Activated B cell treated with CpG ODN at 0.5 μM for 24 hours (primary cell): ENCODE measurements around the gene CXCR6. TPM values are rescaled to one million over a fixed set of nuclear protein-coding genes. Genes with fewer than 3 reads are reported as not detected.

Source experiments
- ATAC-seq: fragments of 200-7000 bp; cut with Tn5 transposase; one replicate; pipeline ENCODE4 v1.10.0; 2021; ENCODE audit warnings: low read depth, mild to moderate bottlenecking, moderate library complexity
- CTCF ChIA-PET: fragments of 350-600 bp; sonication (Branson Sonifier 250); formaldehyde crosslinking; loops from one replicate; lab custom pipeline; 2021; ENCODE audit warnings: antibody characterized with exemption; lab: Charles Lee
- POLR2A ChIA-PET: fragments of 350-600 bp; sonication (Branson Sonifier 250); formaldehyde crosslinking; loops from one replicate; lab custom pipeline; 2021; ENCODE audit warnings: antibody characterized with exemption; lab: Charles Lee
- DNase-seq: peaks from one replicate; pipeline ENCODE4 v3.0.0; 2022
- H3K27ac Mint-ChIP-seq: one replicate; pipeline ENCODE4 v1.8.0; 2020; ENCODE audit warnings: mixed read lengths
- H3K27me3 Mint-ChIP-seq: one replicate; pipeline ENCODE4 v1.8.0; 2021; ENCODE audit warnings: mixed read lengths
- H3K36me3 Mint-ChIP-seq: one replicate; pipeline ENCODE4 v1.8.0; 2021; ENCODE audit warnings: low read depth, mixed read lengths
- H3K4me1 Mint-ChIP-seq: one replicate; pipeline ENCODE4 v1.8.0; 2021; ENCODE audit warnings: mixed read lengths
- H3K4me3 Mint-ChIP-seq: one replicate; pipeline ENCODE4 v1.8.0; 2020; ENCODE audit warnings: mild to moderate bottlenecking, mixed read lengths
- H3K9me3 Mint-ChIP-seq: one replicate; pipeline ENCODE4 v1.8.0; 2020; ENCODE audit warnings: mixed read lengths
- CTCF ChIP-seq: fragments of 200-600 bp; IDR thresholded peaks from one replicate; pipeline ENCODE4 v1.8.0; 2022; ENCODE audit warnings: antibody characterized with exemption, mild to moderate bottlenecking
- intact Hi-C: fragments of 100-400 bp; cut with micrococcal nuclease; formaldehyde crosslinking; loops from one replicate; pipeline ENCODE4 v1.15.1; 2024
- total RNA-seq: library from RNA; stranded (reverse); gene quantifications from 2 replicates; pipeline ENCODE4 v1.2.3, GENCODE V29; 2022

CXCR6 gene
- total RNA-seq, 1 donor from 2014 or later, result not detected

GRCh38 chr3:45976191-45977091 lies 33.2 kb downstream of the CXCR6 start:
- ChIA-PET POLR2A (interaction anchor here (0.6 kb wide), 1 partner anchor 26 kb away, joined by 3 read pairs; no protein-coding TSS in a partner anchor), CTCF (no interaction called here)
- H3K9me3 Mint-ChIP-seq, result no peaks in the 10 kb centered on the region
- no peak overlapping the region for H3K27ac Mint-ChIP-seq
- peaks cover 43% of the 10 kb centered on the region for H3K4me1 Mint-ChIP-seq
- ATAC-seq (no peak), DNase-seq (no peak)
- H3K27me3 Mint-ChIP-seq, result no peaks in the 10 kb centered on the region
- peaks cover 80% of the 10 kb centered on the region for H3K36me3 Mint-ChIP-seq
- H3K4me3 Mint-ChIP-seq, result no peak overlapping the region
- intact Hi-C loops, result no loop called here
- TF ChIP-seq CTCF, result no peak

- H3K9me3 Mint-ChIP-seq, result no peaks in the 10 kb centered on the region
- CTCF ChIA-PET, result no interaction called here
- no peaks in the 10 kb centered on the region for H3K27me3 Mint-ChIP-seq
- TF ChIP-seq CTCF, result no peak
- peak overlapping the region; percentile 26 for H3K27ac Mint-ChIP-seq
- ATAC-seq, result no peak
- H3K36me3 Mint-ChIP-seq, result peaks cover 85% of the 10 kb centered on the region
- intact Hi-C loops, result no loop called here
- peaks cover 30% of the 10 kb centered on the region for H3K4me1 Mint-ChIP-seq
- no peak overlapping the region for H3K4me3 Mint-ChIP-seq
- POLR2A ChIA-PET, result no interaction called here
- DNase-seq, result no peak
Measured at GRCh38 chr3:45978006-45978761, 34.9 kb downstream of the CXCR6 start.

GRCh38 chr3:45979378-45979777 lies 36.1 kb downstream of the CXCR6 start:
- Mint-ChIP-seq H3K36me3 (peaks cover 88% of the 10 kb centered on the region), H3K27me3 (no peaks in the 10 kb centered on the region), H3K9me3 (no peaks in the 10 kb centered on the region), H3K4me3 (no peak overlapping the region), H3K27ac (no peak overlapping the region), H3K4me1 (peaks cover 27% of the 10 kb centered on the region)
- POLR2A ChIA-PET, result interaction anchor here (1.0 kb wide), 1 partner anchor 17 kb away, joined by 4 read pairs; no protein-coding TSS in a partner anchor
- CTCF ChIA-PET, result interaction anchor here (0.7 to 1.9 kb wide), 5 partner anchors 11 to 399 kb away, joined by 3 to 8 read pairs (median 3); no protein-coding TSS in a partner anchor
- TF ChIP-seq CTCF, result no peak
- intact Hi-C loops, result no loop called here
- ATAC-seq, result peak; percentile 34
- DNase-seq, result no peak

- H3K27me3 Mint-ChIP-seq, result no peaks in the 10 kb centered on the region
- intact Hi-C loops, result no loop called here
- H3K4me1 Mint-ChIP-seq, result peaks cover 27% of the 10 kb centered on the region
- no peak overlapping the region for H3K4me3 Mint-ChIP-seq
- ATAC-seq (peak; percentile 42), DNase-seq (no peak)
- H3K27ac Mint-ChIP-seq, result peak overlapping the region; percentile 46
- ChIA-PET POLR2A (interaction anchor here (0.7 to 1.8 kb wide), 5 partner anchors 12 to 105 kb away, joined by 3 to 9 read pairs (median 3); no protein-coding TSS in a partner anchor), CTCF (interaction anchor here (1.4 to 1.9 kb wide), 3 partner anchors 12 to 398 kb away, joined by 3 to 8 read pairs (median 4); no protein-coding TSS in a partner anchor)
- H3K9me3 Mint-ChIP-seq, result no peaks in the 10 kb centered on the region
- peaks cover 87% of the 10 kb centered on the region for H3K36me3 Mint-ChIP-seq
- no peak for TF ChIP-seq CTCF
Measured at GRCh38 chr3:45980229-45980813, 37.1 kb downstream of the CXCR6 start.
